Measurements from ENCODE around the gene TRMO. TPM values are rescaled to one million over a fixed set of nuclear protein-coding genes. Genes with fewer than 3 reads are reported as not detected.

TRMO gene
- total RNA-seq, 1 donor from 2014 or later = 32.4 TPM

DNA sequence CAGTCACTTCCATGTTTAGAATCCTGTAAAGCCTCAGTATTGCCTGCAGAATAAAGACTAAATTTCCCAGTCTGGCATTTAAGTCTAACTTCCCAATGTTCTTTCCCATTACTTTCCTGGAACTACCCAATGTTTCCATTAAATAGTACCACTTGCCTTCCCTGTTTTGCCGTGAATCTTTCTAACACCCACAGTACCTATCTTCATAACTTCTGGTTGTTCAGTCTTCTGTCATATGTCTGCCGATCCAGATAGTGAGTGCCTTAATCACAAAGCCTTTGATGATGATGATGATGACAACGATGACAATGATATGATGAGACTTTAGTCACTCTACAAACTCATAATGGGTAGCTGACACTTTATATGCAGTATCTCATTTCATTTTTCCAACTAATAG lies 22.3 kb upstream of the TRMO start:
- no peak overlapping the region for H3K4me3 Mint-ChIP-seq
- DNase-seq = no peak
- POLR2A ChIA-PET = no interaction called here

DNA sequence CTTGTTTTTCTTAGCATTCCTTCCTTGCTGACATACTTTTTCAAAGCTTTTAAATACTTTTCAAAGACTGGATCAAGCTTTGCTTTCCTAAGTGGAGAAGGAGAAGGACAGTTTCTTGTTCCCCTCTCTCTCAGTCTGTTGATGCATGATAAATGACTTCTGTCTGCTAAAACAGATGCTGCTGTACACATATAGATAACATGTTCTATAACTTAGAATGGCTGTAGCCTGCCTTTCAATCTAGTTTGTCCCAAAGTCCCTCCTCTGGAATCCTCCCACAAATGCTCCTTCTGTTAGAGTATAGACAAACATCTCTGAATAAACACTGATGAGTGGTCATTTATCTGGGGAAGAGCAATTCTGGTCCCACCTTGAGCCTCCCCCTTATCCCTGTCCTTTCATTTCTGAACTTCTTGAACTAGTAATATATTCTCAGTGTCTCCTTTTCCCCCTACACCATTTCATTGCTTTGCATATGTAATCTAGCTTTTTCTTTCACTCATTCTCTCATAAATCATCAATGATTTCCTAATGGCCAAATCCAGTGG lies 21.1 kb upstream of the TRMO start:
- intact Hi-C loops (cut with micrococcal nuclease) = no loop called here
- H3K4me1 Mint-ChIP-seq = peaks cover 1% of the 10 kb centered on the region
- no peak overlapping the region for H3K27ac Mint-ChIP-seq
- ATAC-seq (ENCODE audit: low read depth) (no peak), DNase-seq (no peak)
- TF ChIP-seq, protein P1, sequence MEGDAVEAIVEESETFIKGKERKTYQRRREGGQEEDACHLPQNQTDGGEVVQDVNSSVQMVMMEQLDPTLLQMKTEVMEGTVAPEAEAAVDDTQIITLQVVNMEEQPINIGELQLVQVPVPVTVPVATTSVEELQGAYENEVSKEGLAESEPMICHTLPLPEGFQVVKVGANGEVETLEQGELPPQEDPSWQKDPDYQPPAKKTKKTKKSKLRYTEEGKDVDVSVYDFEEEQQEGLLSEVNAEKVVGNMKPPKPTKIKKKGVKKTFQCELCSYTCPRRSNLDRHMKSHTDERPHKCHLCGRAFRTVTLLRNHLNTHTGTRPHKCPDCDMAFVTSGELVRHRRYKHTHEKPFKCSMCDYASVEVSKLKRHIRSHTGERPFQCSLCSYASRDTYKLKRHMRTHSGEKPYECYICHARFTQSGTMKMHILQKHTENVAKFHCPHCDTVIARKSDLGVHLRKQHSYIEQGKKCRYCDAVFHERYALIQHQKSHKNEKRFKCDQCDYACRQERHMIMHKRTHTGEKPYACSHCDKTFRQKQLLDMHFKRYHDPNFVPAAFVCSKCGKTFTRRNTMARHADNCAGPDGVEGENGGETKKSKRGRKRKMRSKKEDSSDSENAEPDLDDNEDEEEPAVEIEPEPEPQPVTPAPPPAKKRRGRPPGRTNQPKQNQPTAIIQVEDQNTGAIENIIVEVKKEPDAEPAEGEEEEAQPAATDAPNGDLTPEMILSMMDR (IDR thresholded peaks at IDR 0.05) = no peak
- H3K9me3 Mint-ChIP-seq = no peaks in the 10 kb centered on the region
- H3K27me3 Mint-ChIP-seq = peaks cover 5% of the 10 kb centered on the region
- no peaks in the 10 kb centered on the region for H3K36me3 Mint-ChIP-seq (ENCODE audit: low read depth)
- no peak overlapping the region for H3K4me3 Mint-ChIP-seq
- POLR2A ChIA-PET = no interaction called here
- CTCF ChIA-PET = interaction anchor here (1.3 kb wide), 1 partner anchor 19 kb away, joined by 4 read pairs; no protein-coding TSS in a partner anchor

More for the DNA sequence above, 22.3 kb upstream of the TRMO start:
- Mint-ChIP-seq H3K36me3 (ENCODE audit: low read depth) (no peaks in the 10 kb centered on the region), H3K9me3 (no peaks in the 10 kb centered on the region), H3K27ac (no peak overlapping the region), H3K4me1 (no peaks in the 10 kb centered on the region), H3K27me3 (peaks cover 8% of the 10 kb centered on the region)
- ATAC-seq (ENCODE audit: low read depth) = no peak
- TF ChIP-seq, protein P1 (IDR thresholded peaks at IDR 0.05) = no peak
- CTCF ChIA-PET = no interaction called here
- intact Hi-C loops (cut with micrococcal nuclease) = no loop called here

DNA sequence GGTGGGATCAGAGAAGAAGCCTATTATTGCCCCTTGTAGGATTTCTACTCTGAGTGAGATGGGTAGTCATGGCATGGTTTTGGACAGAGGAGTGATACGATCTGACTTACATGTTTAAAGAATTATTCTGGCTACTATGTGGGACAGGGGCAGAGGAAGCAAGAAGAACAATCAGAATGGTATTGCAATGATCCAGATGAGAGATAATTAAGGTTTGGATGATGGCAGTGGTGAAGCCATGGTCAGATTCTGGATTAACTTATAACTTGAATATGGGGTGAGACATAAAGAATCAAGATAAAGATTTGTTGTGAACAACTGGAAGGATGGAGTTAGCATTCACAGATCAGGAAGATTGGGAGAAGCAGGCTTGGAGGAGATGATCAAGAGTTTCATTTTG lies 19.0 kb upstream of the TRMO start:
- intact Hi-C loops (cut with micrococcal nuclease) = no loop called here
- ChIA-PET POLR2A (no interaction called here), CTCF (no interaction called here)
- TF ChIP-seq, protein P1 (IDR thresholded peaks at IDR 0.05) = no peak
- H3K4me3 Mint-ChIP-seq = no peak overlapping the region
- DNase-seq (no peak), ATAC-seq (ENCODE audit: low read depth) (no peak)
- H3K9me3 Mint-ChIP-seq = no peaks in the 10 kb centered on the region
- H3K27ac Mint-ChIP-seq = no peak overlapping the region
- H3K27me3 Mint-ChIP-seq = peaks cover 3% of the 10 kb centered on the region
- H3K36me3 Mint-ChIP-seq (ENCODE audit: low read depth) = no peaks in the 10 kb centered on the region
- peaks cover 7% of the 10 kb centered on the region for H3K4me1 Mint-ChIP-seq

DNA sequence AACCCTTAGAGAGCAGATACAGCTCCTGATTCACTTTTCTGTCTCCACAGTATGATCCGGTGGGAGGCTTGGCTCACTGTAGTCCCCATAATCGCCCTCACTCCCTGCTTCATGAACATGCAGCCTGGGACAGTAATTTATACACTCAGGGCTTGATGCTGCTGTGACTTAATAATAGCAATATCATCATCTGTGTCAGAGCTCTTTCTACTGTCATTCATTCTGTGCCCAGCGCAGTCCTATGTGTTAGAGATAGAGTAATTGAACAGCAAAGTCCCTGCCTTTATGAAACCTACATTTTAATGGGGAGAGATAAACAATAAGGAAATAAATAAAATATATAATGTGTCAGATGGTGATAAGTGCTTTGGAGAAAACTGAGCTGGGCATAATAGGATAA lies 18.4 kb upstream of the TRMO start:
- H3K27ac Mint-ChIP-seq = no peak overlapping the region
- TF ChIP-seq, protein P1 (IDR thresholded peaks at IDR 0.05) = no peak
- ChIA-PET POLR2A (no interaction called here), CTCF (no interaction called here)
- H3K27me3 Mint-ChIP-seq = peaks cover 2% of the 10 kb centered on the region
- ATAC-seq (ENCODE audit: low read depth) (no peak), DNase-seq (no peak)
- intact Hi-C loops (cut with micrococcal nuclease) = no loop called here
- H3K36me3 Mint-ChIP-seq (ENCODE audit: low read depth) = no peaks in the 10 kb centered on the region
- no peak overlapping the region for H3K4me3 Mint-ChIP-seq
- H3K9me3 Mint-ChIP-seq = no peaks in the 10 kb centered on the region
- H3K4me1 Mint-ChIP-seq = peaks cover 7% of the 10 kb centered on the region

DNA sequence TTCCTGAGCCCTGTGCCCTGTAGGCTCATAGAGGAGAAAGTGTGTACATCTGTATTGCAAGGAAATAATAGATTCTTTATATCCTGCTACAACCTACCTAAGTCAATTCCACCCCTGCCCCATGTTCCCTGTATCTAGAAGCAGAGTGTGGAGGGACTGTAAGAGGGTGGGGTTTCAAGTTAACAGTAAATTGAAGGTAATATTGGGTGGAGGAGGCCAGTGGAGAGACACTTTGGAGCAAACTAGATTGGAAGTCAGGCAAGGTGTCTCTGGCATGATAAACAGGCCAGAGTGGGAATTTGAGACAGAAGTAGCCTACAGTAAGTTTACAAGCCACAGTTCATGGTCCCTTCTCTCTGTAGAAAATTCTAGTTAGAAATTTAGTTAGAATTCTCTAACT lies 17.9 kb upstream of the TRMO start:
- no peaks in the 10 kb centered on the region for H3K36me3 Mint-ChIP-seq (ENCODE audit: low read depth)
- intact Hi-C loops (cut with micrococcal nuclease) = no loop called here
- H3K4me1 Mint-ChIP-seq = peaks cover 7% of the 10 kb centered on the region
- POLR2A ChIA-PET = no interaction called here
- H3K27me3 Mint-ChIP-seq = peaks cover 2% of the 10 kb centered on the region
- H3K4me3 Mint-ChIP-seq = no peak overlapping the region
- H3K27ac Mint-ChIP-seq = no peak overlapping the region
- TF ChIP-seq, protein P1 (IDR thresholded peaks at IDR 0.05) = no peak
- H3K9me3 Mint-ChIP-seq = no peaks in the 10 kb centered on the region
- no peak for ATAC-seq (ENCODE audit: low read depth)
- no peak for DNase-seq
- CTCF ChIA-PET = no interaction called here
